HCT116 (cell line): ENCODE data around the gene COBL. TPM values are rescaled to one million over a fixed set of nuclear protein-coding genes. Genes with fewer than 3 reads are reported as not detected.

Experiments used
- ATAC-seq: fragments of 200-7000 bp; cut with Tn5 transposase; 2 replicates; pipeline ENCODE4 v1.9.1; 2020; ENCODE audit warnings: mild to moderate bottlenecking, moderate library complexity
- BruUV-seq: library from RNA; stranded (reverse); fragments of 400-500 nt; replicated peaks from 2 replicates; lab custom pipeline; 2021; lab: Mats Ljungman, UMichigan
- CTCF ChIA-PET: fragments of 300-600 bp; sonication (Branson Sonifier 250); formaldehyde crosslinking; loops from one replicate; lab custom pipeline; 2021; ENCODE audit warnings: antibody characterized with exemption; lab: Charles Lee
- POLR2A ChIA-PET: fragments of 300-600, 350-600 bp; sonication (Branson Sonifier 250); formaldehyde crosslinking; loops from one replicate; lab custom pipeline; 2021; ENCODE audit warnings: antibody characterized with exemption; lab: Charles Lee
- RAD21 ChIA-PET, 2 experiments: fragments of 300-600 bp; sonication (Branson Sonifier 250); formaldehyde crosslinking; loops; one replicate each; lab custom pipeline; 2023; ENCODE audit warnings: low total read pairs in 2 of 2; ENCODE audit not compliant: uncharacterized antibody in 2 of 2, unreplicated experiment in 2 of 2, low non-redundant PET in 1 of 2; lab: Charles Lee
- DNase-seq: peaks from one replicate; pipeline ENCODE4 v3.0.0-alpha.2; 2010; ENCODE audit warnings: low read depth, low spot score
- H2AFZ ChIP-seq: fragments of 200-600 bp; shearing (Covaris generic), sonication (generic); 2 replicates; pipeline ENCODE4 v1.6.1; 2017; ENCODE audit warnings: low read depth, mixed run types, mixed read lengths, antibody characterized with exemption, low read length; ENCODE audit not compliant: poor library complexity, severe bottlenecking
- H3K27ac ChIP-seq: 2 replicates; pipeline ENCODE4 v1.5.1; 2012; ENCODE audit warnings: low read depth, low read length
- H3K27me3 ChIP-seq: fragments of 200-600 bp; sonication (generic); 2 replicates; pipeline ENCODE4 v1.6.1; 2016; ENCODE audit warnings: mixed run types, low read length, mixed read lengths; ENCODE audit not compliant: insufficient read depth
- H3K36me3 ChIP-seq, 2 experiments: fragments of 200-500 bp in 1 of 2; fragments of 200-600 bp in 1 of 2; sonication (Bioruptor generic) in 1 of 2; sonication (generic) in 1 of 2; 2 replicates each; pipeline versions ENCODE4 v1.5.1 to v1.6.1; 2014 to 2016; ENCODE audit warnings: low read length in 2 of 2, inconsistent platforms in 1 of 2, mixed read lengths in 1 of 2, mixed run types in 1 of 2; ENCODE audit not compliant: insufficient read depth in 2 of 2, control insufficient read depth in 1 of 2
- H3K4me1 ChIP-seq, 2 experiments: fragments of 200-600 bp in 1 of 2; sonication (generic) in 1 of 2; 2 replicates each; pipeline versions ENCODE4 v1.5.1 to v1.6.1; 2012 to 2017; ENCODE audit warnings: low read length in 2 of 2, inconsistent platforms in 1 of 2, mild to moderate bottlenecking in 1 of 2, mixed read lengths in 1 of 2, mixed run types in 1 of 2, moderate library complexity in 1 of 2; ENCODE audit not compliant: insufficient read depth in 2 of 2, control insufficient read depth in 1 of 2
- H3K4me2 ChIP-seq: fragments of 200-600 bp; sonication (generic); 2 replicates; pipeline ENCODE4 v1.6.1; 2017; ENCODE audit warnings: mixed run types, low read length, mixed read lengths
- H3K4me3 ChIP-seq, 2 experiments: fragments of 200-600 bp in 1 of 2; sonication (generic) in 1 of 2; replicated peaks in 1 of 2; 2 replicates each; pipeline ENCODE4 v1.5.1; 2011 to 2016; ENCODE audit warnings: low read length in 2 of 2, control low read depth in 1 of 2, low read depth in 1 of 2, mild to moderate bottlenecking in 1 of 2, mixed read lengths in 1 of 2, mixed run types in 1 of 2
- H3K79me2 ChIP-seq: fragments of 200-600 bp; sonication (generic); 2 replicates; pipeline ENCODE4 v1.6.1; 2017; ENCODE audit warnings: mild to moderate bottlenecking, mixed run types, low read length, moderate library complexity, mixed read lengths; ENCODE audit not compliant: insufficient read depth
- H3K9ac ChIP-seq: fragments of 200-600 bp; sonication (generic); 2 replicates; pipeline ENCODE4 v1.6.1; 2016; ENCODE audit warnings: low read length, mixed read lengths
- H3K9me2 ChIP-seq: fragments of 200-600 bp; sonication (generic), shearing (Covaris generic); 2 replicates; pipeline ENCODE4 v1.6.1; 2017; ENCODE audit warnings: mixed run types, mild to moderate bottlenecking, moderate library complexity; ENCODE audit not compliant: insufficient read depth
- H3K9me3 ChIP-seq, 2 experiments: fragments of 200-500 bp in 1 of 2; fragments of 200-600 bp in 1 of 2; sonication (Bioruptor generic) in 1 of 2; sonication (generic) in 1 of 2; 2 replicates each; pipeline ENCODE4 v1.6.1; 2014 to 2017; ENCODE audit warnings: low read length in 2 of 2, mixed read lengths in 2 of 2, inconsistent platforms in 1 of 2, low read depth in 1 of 2, mild to moderate bottlenecking in 1 of 2, mixed run types in 1 of 2, moderate library complexity in 1 of 2; ENCODE audit not compliant: control insufficient read depth in 1 of 2, insufficient read depth in 1 of 2
- H4K20me1 ChIP-seq: fragments of 200-600 bp; sonication (generic), shearing (Covaris generic); 2 replicates; pipeline ENCODE4 v1.6.1; 2017; ENCODE audit warnings: mixed run types, mild to moderate bottlenecking, moderate library complexity; ENCODE audit not compliant: insufficient read depth
- CBX3 ChIP-seq: IDR thresholded peaks from 2 replicates; pipeline ENCODE4 v1.6.1; 2012; ENCODE audit warnings: low read depth
- EGR1 ChIP-seq: IDR thresholded peaks from 2 replicates; pipeline ENCODE4 v1.6.1; 2012; ENCODE audit warnings: low read depth
- POLR2A ChIP-seq: IDR thresholded peaks from 2 replicates; pipeline ENCODE4 v1.7.0; 2011; ENCODE audit warnings: borderline replicate concordance; ENCODE audit not compliant: insufficient read depth, insufficient read length; ENCODE audit errors: extremely low read depth
- RAD21 ChIP-seq: IDR thresholded peaks from 2 replicates; pipeline ENCODE4 v1.6.1; 2012; ENCODE audit warnings: low read depth, mild to moderate bottlenecking
- REST ChIP-seq: IDR thresholded peaks from 2 replicates; pipeline ENCODE4 v1.6.1; 2012; ENCODE audit warnings: low read depth
- SIN3A ChIP-seq: IDR thresholded peaks from 2 replicates; pipeline ENCODE4 v1.6.1; 2012; ENCODE audit warnings: low read depth
- SP1 ChIP-seq: IDR thresholded peaks from 2 replicates; pipeline ENCODE4 v1.6.1; 2012; ENCODE audit warnings: low read depth
- YY1 ChIP-seq: IDR thresholded peaks from 2 replicates; pipeline ENCODE4 v1.6.1; 2011; ENCODE audit warnings: low read length, low read depth, moderate library complexity, mild to moderate bottlenecking; ENCODE audit not compliant: insufficient replicate concordance; ENCODE audit errors: extremely low read depth
- ZBTB33 ChIP-seq: IDR thresholded peaks from 2 replicates; pipeline ENCODE4 v1.6.1; 2011; ENCODE audit warnings: mild to moderate bottlenecking, low read length, moderate library complexity; ENCODE audit not compliant: insufficient replicate concordance; ENCODE audit errors: extremely low read depth
- ZFX ChIP-seq: fragments of 450-650 bp; IDR thresholded peaks from 2 replicates; pipeline ENCODE4 v1.6.1; 2017
- intact Hi-C: fragments of 100-400 bp; cut with micrococcal nuclease; formaldehyde crosslinking; loops from 2 replicates; pipeline ENCODE4 v1.10.0; 2022
- total RNA-seq: library from RNA; stranded (reverse); gene quantifications from one replicate; pipeline ENCODE4 v1.2.1, GENCODE V29; 2021; ENCODE audit not compliant: unreplicated experiment

COBL gene
- total RNA-seq, 1 experiment from 2014 or later: 19.3 TPM

GRCh38 chr7:51140199-51141164 is 176.1 kb downstream of the COBL start:
- POLR2A ChIA-PET: no interaction called here
- CTCF ChIA-PET: interaction anchor here (0.7 to 2.5 kb wide), 5 partner anchors 20 to 1048 kb away, joined by 3 to 13 read pairs (median 4); no protein-coding TSS in a partner anchor
- H2AFZ ChIP-seq: no peak overlapping the region

More at GRCh38 chr7:51140199-51141164, 176.1 kb downstream of the COBL start:
- Histone ChIP-seq H3K27me3 (no peaks in the 10 kb centered on the region), H3K36me3 (no peaks in the 10 kb centered on the region), H3K9me2 (no peaks in the 10 kb centered on the region), H3K9ac (no peak overlapping the region), H3K4me2 (no peak overlapping the region), H3K27ac (no peak overlapping the region), H3K4me1 (peaks cover 8 to 12% of the 10 kb centered on the region in 2 experiments), H3K4me3 (no peak overlapping the region), H3K79me2 (no peaks in the 10 kb centered on the region), H3K9me3 (no peaks in the 10 kb centered on the region), H4K20me1 (no peaks in the 10 kb centered on the region)
- intact Hi-C loops: loop anchor here (1.0 to 5.0 kb wide), 3 partner anchors 444 to 1048 kb away; partner anchors contain the start of gene ZPBP
- RAD21 ChIA-PET: interaction anchor here (0.5 to 0.8 kb wide), 2 partner anchors 32 to 672 kb away, joined by 3 read pairs; no protein-coding TSS in a partner anchor
- no peak for ATAC-seq
- TF ChIP-seq ZFX (no peak), CBX3 (no peak), POLR2A (no peak), RAD21 (no peak), EGR1 (no peak), REST (no peak), SIN3A (no peak), SP1 (no peak), ZBTB33 (no peak), YY1 (no peak)
- BruUV-seq: no TSS peak
- DNase-seq: no peak
